Right lobe of liver (tissue), 6 donors: ENCODE results near the gene WDFY2. TPM values are rescaled to one million over a fixed set of nuclear protein-coding genes. Genes with fewer than 3 reads are reported as not detected.

ENCODE experiments used
- ATAC-seq, 4 donors: fragments of 200-7000 bp; cut with Tn5 transposase; one replicate each; pipeline ENCODE4 v1.9.1; 2020; ENCODE audit warnings: mild to moderate bottlenecking in 4 of 4, moderate library complexity in 4 of 4
- DNase-seq, 3 donors: peaks; one replicate each; pipeline ENCODE4 v3.0.0-alpha.2; 2020
- H3K27ac ChIP-seq, 3 donors: fragments of 200-600 bp; one replicate each; pipeline ENCODE4 v1.8.0; 2022
- H3K27me3 ChIP-seq, 2 donors: fragments of 200-600 bp; one replicate each; pipeline ENCODE4 v1.8.0; 2022
- H3K36me3 ChIP-seq, 4 donors: fragments of 200-600 bp; sonication (generic) in 1 of 4; one replicate each; pipeline versions ENCODE4 v1.5.1 to v1.8.0; 2017 to 2022; ENCODE audit warnings: control low read depth in 1 of 4
- H3K4me1 ChIP-seq, 4 donors: fragments of 200-600 bp; sonication (generic) in 1 of 4; one replicate each; pipeline versions ENCODE4 v1.5.1 to v1.8.0; 2017 to 2022; ENCODE audit warnings: control low read depth in 1 of 4
- H3K4me3 ChIP-seq, 3 donors: fragments of 200-600 bp; one replicate each; pipeline ENCODE4 v1.8.0; 2022
- H3K9me3 ChIP-seq, 4 donors: fragments of 200-600 bp; sonication (generic) in 1 of 4; one replicate each; pipeline versions ENCODE4 v1.5.1 to v1.8.0; 2017 to 2022; ENCODE audit warnings: control low read depth in 1 of 4
- CTCF ChIP-seq, 4 donors: fragments of 200-600 bp in 3 of 4; fragments of 450-650 bp in 1 of 4; IDR thresholded peaks; one replicate each; pipeline versions ENCODE4 v1.5.1 to v1.8.0; 2016 to 2022; ENCODE audit warnings: antibody characterized with exemption in 4 of 4, mild to moderate bottlenecking in 2 of 4
- POLR2A ChIP-seq: fragments of 450-650 bp; IDR thresholded peaks from one replicate; pipeline ENCODE4 v1.6.1; 2017; ENCODE audit warnings: antibody characterized with exemption, mild to moderate bottlenecking
- WGBS: methylation state at CpG from one replicate; pipeline ENCODE4 v1.1.6; 2018; ENCODE audit warnings: low coverage, low lambda C conversion rate; ENCODE audit not compliant: insufficient coverage; ENCODE audit errors: missing lambda C conversion rate; 5-methylcytosine and 5-hydroxymethylcytosine counted together
- intact Hi-C, 2 donors: fragments of 100-400 bp; cut with DNase I; formaldehyde crosslinking; loops; one replicate each; pipeline versions ENCODE4 v1.11.2 to v1.14.1; 2022
- total RNA-seq, 6 experiments: library from RNA; depleted of rRNA in 2 of 6; stranded (reverse); fragments of >200 nt in 2 of 6; fragmentation: NEBNext Ultra II Directional in 3 of 6; extraction: Animal tissue kit (Norgen Biotek cat#: 25700) in 3 of 6; gene quantifications; one replicate each; pipeline versions ENCODE4 v1.1.0 to v1.2.4, GENCODE V29; 2016 to 2023
- donor health status: DM: no; HTN: yes; CAD: no.
- donor health status: DM: no; HTN: no; CAD: no.
- donor health status: DM: no; HTN: no; CAD: no.
- donor health status: DM: no; HTN: yes; CAD: no.
- donor health status: DM: no; HTN: yes; CAD: no.

Gene WDFY2
- total RNA-seq, 6 experiments from 2014 or later = 4.5 to 12.0 (median 7.3) TPM

- Histone ChIP-seq H3K9me3 (no peaks in the 10 kb centered on the region), H3K27me3 (no peaks in the 10 kb centered on the region), H3K27ac (no peak overlapping the region), H3K36me3 (no peaks in the 10 kb centered on the region), H3K4me1 (peaks cover 0 to 9% (median 0%) of the 10 kb centered on the region in 4 donors), H3K4me3 (no peak overlapping the region)
- intact Hi-C loops = no loop called here
- WGBS = 100% methylated on average over 1 of the region's 9 CpGs
- no peak for TF ChIP-seq POLR2A
- no peak for TF ChIP-seq CTCF (IDR thresholded peaks at IDR 0.05)
- DNase-seq (no peak), ATAC-seq (no peak)
Observed at GRCh38 chr13:51777921-51778320, 193.7 kb downstream of the WDFY2 start.

GRCh38 chr13:51778392-51778791 lies 194.1 kb downstream of the WDFY2 start:
- DNase-seq (no peak), ATAC-seq (no peak)
- no peaks in the 10 kb centered on the region for H3K36me3 ChIP-seq
- peaks cover 0 to 9% (median 0%) of the 10 kb centered on the region in 4 donors for H3K4me1 ChIP-seq
- H3K9me3 ChIP-seq = no peaks in the 10 kb centered on the region
- TF ChIP-seq POLR2A (no peak), CTCF (IDR thresholded peaks at IDR 0.05) (no peak)
- no peaks in the 10 kb centered on the region for H3K27me3 ChIP-seq
- H3K4me3 ChIP-seq = no peak overlapping the region
- WGBS = 60% methylated on average over 11 of the region's 11 CpGs
- intact Hi-C loops = no loop called here
- no peak overlapping the region for H3K27ac ChIP-seq

GRCh38 chr13:51780099-51780498 lies 195.8 kb downstream of the WDFY2 start:
- WGBS = 66% methylated on average over 3 of the region's 3 CpGs
- DNase-seq (no peak), ATAC-seq (no peak)
- no peak overlapping the region for H3K27ac ChIP-seq
- no peak overlapping the region for H3K4me3 ChIP-seq
- no peak for TF ChIP-seq CTCF (IDR thresholded peaks at IDR 0.05)
- TF ChIP-seq POLR2A = no peak
- no peaks in the 10 kb centered on the region for H3K36me3 ChIP-seq
- no peaks in the 10 kb centered on the region for H3K27me3 ChIP-seq
- intact Hi-C loops = no loop called here
- peaks cover 0 to 9% (median 0%) of the 10 kb centered on the region in 4 donors for H3K4me1 ChIP-seq
- H3K9me3 ChIP-seq = no peaks in the 10 kb centered on the region

- ATAC-seq = peak in 1 of 4 donors; percentile 10
Observed at GRCh38 chr13:51781246-51782022, 197.2 kb downstream of the WDFY2 start.

More at GRCh38 chr13:51781246-51782022, 197.2 kb downstream of the WDFY2 start:
- intact Hi-C loops = no loop called here
- H3K27me3 ChIP-seq = no peaks in the 10 kb centered on the region
- H3K4me1 ChIP-seq = peaks cover 0 to 9% (median 0%) of the 10 kb centered on the region in 4 donors
- no peak overlapping the region for H3K27ac ChIP-seq
- H3K4me3 ChIP-seq = no peak overlapping the region
- no peak for DNase-seq
- 80% methylated on average over 14 of the region's 15 CpGs for WGBS
- H3K9me3 ChIP-seq = no peaks in the 10 kb centered on the region
- TF ChIP-seq POLR2A = no peak
- TF ChIP-seq CTCF (IDR thresholded peaks at IDR 0.05) = peak in 1 of 4 donors; percentile 8
- no peaks in the 10 kb centered on the region for H3K36me3 ChIP-seq
